SU-DHL-6 (cell line): ENCODE measurements around the gene AKAP12.

Experiments
- CTCF ChIP-seq: fragments of 200-600 bp; sonication (generic); IDR thresholded peaks from one replicate; pipeline ENCODE4 v1.5.1; 2017; ENCODE audit warnings: antibody characterized with exemption, mild to moderate bottlenecking, low read length, moderate library complexity; ENCODE audit not compliant: insufficient read depth, poor library complexity, severe bottlenecking
- EZH2phosphoT487 ChIP-seq: fragments of 200-600 bp; sonication (generic), shearing (Covaris generic); conservative IDR thresholded peaks from 2 replicates; pipeline ENCODE4 v1.6.1; 2018; ENCODE audit warnings: mild to moderate bottlenecking, antibody characterized with exemption, low read length, moderate library complexity, mixed read lengths

DNA sequence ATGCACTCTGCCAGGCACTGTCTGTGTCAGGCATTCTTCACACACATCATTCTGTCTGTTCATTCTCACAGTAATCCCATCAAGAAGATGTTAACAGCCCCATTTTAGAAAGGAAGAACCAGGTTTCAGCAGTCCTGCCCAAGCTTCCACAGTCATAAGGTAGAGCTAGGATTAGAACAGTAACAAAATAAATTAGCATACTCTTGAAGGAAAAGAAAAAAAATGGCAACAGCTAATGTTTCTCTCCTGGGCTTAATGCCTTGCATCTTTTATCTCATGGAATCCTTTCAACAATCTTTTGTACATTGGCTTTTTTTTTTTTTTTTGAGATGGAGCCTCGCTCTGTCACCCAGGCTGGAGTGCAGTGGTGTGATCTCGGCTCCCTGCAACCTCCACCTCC is 32.1 kb upstream of the AKAP12 start:
- TF ChIP-seq CTCF (no peak), EZH2phosphoT487 (no peak)
